SK-N-SH (cell line): ENCODE data around the gene PBRM1. TPM values are rescaled to one million over a fixed set of nuclear protein-coding genes. Genes with fewer than 3 reads are reported as not detected.
A peak's percentile ranks its signal among the peaks of the same experiment; 100 is the strongest.

Experiments used
- CTCF ChIA-PET: fragments of 300-600, 350-600 bp; formaldehyde crosslinking; extraction: SDS; loops from one replicate; lab custom pipeline; 2021; lab: Yijun Ruan, JAX
- POLR2A ChIA-PET: fragments of 350-600 bp; sonication (Branson Sonifier 250); formaldehyde crosslinking; extraction: SDS; loops from one replicate; lab custom pipeline; 2020; ENCODE audit warnings: antibody characterized with exemption, inconsistent platforms; lab: Yijun Ruan, JAX
- DNase-seq: peaks from one replicate; pipeline ENCODE4 v3.0.0; 2012
- H2AFZ ChIP-seq: fragments of 200-600 bp; sonication (generic); 2 replicates; pipeline ENCODE4 v1.8.1; 2016; ENCODE audit warnings: antibody characterized with exemption, mild to moderate bottlenecking, low read depth
- H3F3A ChIP-seq: fragments of 200-600 bp; sonication (generic); replicated peaks from 2 replicates; pipeline ENCODE3; 2016; ENCODE audit warnings: antibody characterized with exemption, mild to moderate bottlenecking; ENCODE audit not compliant: insufficient read depth
- H3K27ac ChIP-seq, 2 experiments: fragments of 200-500 bp in 1 of 2; fragments of 200-600 bp in 1 of 2; sonication (Bioruptor generic) in 1 of 2; sonication (generic), shearing (Covaris generic) in 1 of 2; 2 replicates each; pipeline versions ENCODE4 v1.5.1 to v1.6.1; 2014 to 2016; ENCODE audit warnings: low read depth in 2 of 2, inconsistent platforms in 1 of 2, low read length in 1 of 2, mild to moderate bottlenecking in 1 of 2, mixed read lengths in 1 of 2
- H3K27me3 ChIP-seq: fragments of 200-600 bp; sonication (generic), shearing (Covaris generic); 2 replicates; pipeline ENCODE4 v1.6.1; 2016; ENCODE audit warnings: mixed run types; ENCODE audit not compliant: insufficient read depth
- H3K36me3 ChIP-seq, 2 experiments: fragments of 200-500 bp in 1 of 2; fragments of 200-600 bp in 1 of 2; sonication (Bioruptor generic) in 1 of 2; sonication (generic) in 1 of 2; replicated peaks in 1 of 2; 2 replicates each; pipeline versions ENCODE3 to v1.5.1; 2014 to 2016; ENCODE audit warnings: low read length in 1 of 2, mild to moderate bottlenecking in 1 of 2; ENCODE audit not compliant: insufficient read depth in 2 of 2, control insufficient read depth in 1 of 2
- H3K4me1 ChIP-seq, 2 experiments: fragments of 200-500 bp in 1 of 2; fragments of 200-600 bp in 1 of 2; sonication (Bioruptor generic) in 1 of 2; sonication (generic), shearing (Covaris generic) in 1 of 2; 2 replicates each; pipeline versions ENCODE4 v1.5.1 to v1.6.1; 2014 to 2016; ENCODE audit warnings: low read depth in 1 of 2, low read length in 1 of 2, mixed run types in 1 of 2; ENCODE audit not compliant: insufficient read depth in 2 of 2, control insufficient read depth in 1 of 2
- H3K4me2 ChIP-seq: fragments of 200-600 bp; sonication (generic), shearing (Covaris generic); 2 replicates; pipeline ENCODE4 v1.6.1; 2017; ENCODE audit warnings: mixed run types
- H3K4me3 ChIP-seq, 2 experiments: fragments of 200-500 bp in 1 of 2; fragments of 200-600 bp in 1 of 2; sonication (Bioruptor generic) in 1 of 2; sonication (generic), shearing (Covaris generic) in 1 of 2; 2 replicates each; pipeline versions ENCODE4 v1.5.1 to v1.8.1; 2014 to 2016; ENCODE audit warnings: low read depth in 2 of 2, inconsistent platforms in 1 of 2, low read length in 1 of 2, mild to moderate bottlenecking in 1 of 2, mixed read lengths in 1 of 2, moderate library complexity in 1 of 2
- H3K79me2 ChIP-seq: fragments of 200-600 bp; sonication (generic); 2 replicates; pipeline ENCODE4 v1.8.1; 2017; ENCODE audit warnings: mild to moderate bottlenecking; ENCODE audit not compliant: insufficient read depth
- H3K9ac ChIP-seq: fragments of 200-600 bp; sonication (generic); 2 replicates; pipeline ENCODE4 v1.6.1; 2017; ENCODE audit warnings: mixed run types
- H3K9me2 ChIP-seq: fragments of 200-600 bp; sonication (generic); 2 replicates; pipeline ENCODE4 v1.6.1; 2017; ENCODE audit warnings: mixed run types
- H3K9me3 ChIP-seq: fragments of 200-600 bp; sonication (generic); 2 replicates; pipeline ENCODE4 v1.6.1; 2017; ENCODE audit warnings: mixed run types, mild to moderate bottlenecking, moderate library complexity
- H4K20me1 ChIP-seq: fragments of 200-600 bp; sonication (generic); 2 replicates; pipeline ENCODE4 v1.6.1; 2017; ENCODE audit warnings: mild to moderate bottlenecking, mixed run types; ENCODE audit not compliant: insufficient read depth
- CTCF ChIP-seq: fragments of 200-600 bp; sonication (generic); IDR thresholded peaks from 2 replicates; pipeline ENCODE4 v1.6.1; 2017; ENCODE audit warnings: antibody characterized with exemption, mild to moderate bottlenecking, moderate library complexity
- ELF1 ChIP-seq: IDR thresholded peaks from 2 replicates; pipeline ENCODE4 v1.4.0; 2012
- EP300 ChIP-seq, 2 experiments: IDR thresholded peaks; 2 replicates each; pipeline versions ENCODE4 v1.4.0 to v1.6.1; 2012; ENCODE audit warnings: borderline replicate concordance in 1 of 2, low read depth in 1 of 2, low read length in 1 of 2
- GABPA ChIP-seq: IDR thresholded peaks from 2 replicates; pipeline ENCODE4 v1.4.0; 2012; ENCODE audit warnings: low read depth, mild to moderate bottlenecking
- MAX ChIP-seq: IDR thresholded peaks from 2 replicates; pipeline ENCODE4 v1.4.0; 2012; ENCODE audit warnings: low read depth
- MXI1 ChIP-seq: IDR thresholded peaks from 2 replicates; pipeline ENCODE4 v1.6.1; 2012; ENCODE audit warnings: mild to moderate bottlenecking, low read depth, low read length, improper control_type of control experiment
- NFIC ChIP-seq: IDR thresholded peaks from 2 replicates; pipeline ENCODE4 v1.4.0; 2012; ENCODE audit warnings: borderline replicate concordance
- NRF1 ChIP-seq: IDR thresholded peaks from 2 replicates; pipeline ENCODE4 v1.6.1; 2012; ENCODE audit warnings: low read depth, mild to moderate bottlenecking, low read length
- POLR2AphosphoS5 ChIP-seq: IDR thresholded peaks from 2 replicates; pipeline ENCODE4 v1.6.1; 2012; ENCODE audit warnings: low read depth, low read length
- RAD21 ChIP-seq: IDR thresholded peaks from 2 replicates; pipeline ENCODE4 v1.6.1; 2012; ENCODE audit warnings: mild to moderate bottlenecking, low read length
- SIN3A ChIP-seq: IDR thresholded peaks from 2 replicates; pipeline ENCODE4 v1.6.1; 2012; ENCODE audit warnings: low read depth, mild to moderate bottlenecking, low read length, moderate library complexity, borderline replicate concordance
- SMC3 ChIP-seq: IDR thresholded peaks from 2 replicates; pipeline ENCODE4 v1.6.1; 2012; ENCODE audit warnings: low read depth, low read length, improper control_type of control experiment
- YY1 ChIP-seq: IDR thresholded peaks from 2 replicates; pipeline ENCODE4 v1.4.0; 2012; ENCODE audit warnings: low read depth, mild to moderate bottlenecking
- ZBTB33 ChIP-seq: IDR thresholded peaks from 2 replicates; pipeline ENCODE4 v1.4.0; 2012; ENCODE audit warnings: low read depth, borderline replicate concordance
- WGBS: methylation state at CpG from one replicate; pipeline ENCODE4 v1.1.6; 2017; ENCODE audit warnings: low lambda C conversion rate; 5-methylcytosine and 5-hydroxymethylcytosine counted together
- polyA plus RNA-seq, 3 experiments: library from polyadenylated mRNA; depleted of rRNA; stranded (reverse); fragments of >200 nt; gene quantifications; 2 replicates each; pipeline ENCODE4 v1.2.3, GENCODE V29; 2012

PBRM1 gene
- polyA plus RNA-seq, 1 of the 3 experiments (the other 2 are of a cell fraction): 14.3 TPM

- Histone ChIP-seq H3K4me2 (peak overlapping the region; percentile 91), H3K27me3 (no peaks in the 10 kb centered on the region), H2AFZ (peak overlapping the region; percentile 95), H3K27ac (peak overlapping the region; percentile 80 to 90), H3K79me2 (peaks cover 79% of the 10 kb centered on the region), H3K4me1 (peaks cover 9 to 18% of the 10 kb centered on the region in 2 experiments), H3K9ac (peak overlapping the region; percentile 85), H3K36me3 (peaks cover 10 to 25% of the 10 kb centered on the region in 2 experiments), H3K4me3 (peak overlapping the region; percentile 79 to 84), H3K9me2 (no peaks in the 10 kb centered on the region), H4K20me1 (no peaks in the 10 kb centered on the region), H3K9me3 (no peaks in the 10 kb centered on the region), H3F3A (peaks cover under 1% of the 10 kb centered on the region)
- WGBS: 0% methylated on average over 3 of the region's 25 CpGs
- CTCF ChIA-PET: interaction anchor here (1.0 to 2.1 kb wide), 4 partner anchors 13 to 277 kb away, joined by 3 to 6 read pairs (median 3); no protein-coding TSS in a partner anchor
- TF ChIP-seq RAD21 (no peak), NFIC (no peak), ZBTB33 (no peak), MAX (no peak), SMC3 (no peak), SIN3A (no peak), CTCF (no peak), YY1 (no peak), ELF1 (no peak), GABPA (no peak), POLR2AphosphoS5 (no peak), EP300 (IDR thresholded peaks at IDR 0.05; ENCODE audit: borderline replicate concordance in 1 of 2, low read depth in 1 of 2, low read length in 1 of 2) (no peak)
- no peak for DNase-seq
- POLR2A ChIA-PET: interaction anchor here (0.6 kb wide), 1 partner anchor 179 kb away, joined by 3 read pairs; no protein-coding TSS in a partner anchor
Observed at GRCh38 chr3:52705438-52705687, 19.6 kb upstream of the PBRM1 start.

GRCh38 chr3:52704611-52705437 is 19.1 kb upstream of the PBRM1 start:
- POLR2A ChIA-PET: no interaction called here
- Histone ChIP-seq H3K4me3 (peak overlapping the region; percentile 79 to 84), H3K4me1 (peaks cover 9 to 18% of the 10 kb centered on the region in 2 experiments), H3K9ac (peak overlapping the region; percentile 85), H2AFZ (peak overlapping the region; percentile 95), H3K27ac (peak overlapping the region; percentile 80 to 90), H3K4me2 (peak overlapping the region; percentile 91), H4K20me1 (no peaks in the 10 kb centered on the region), H3K36me3 (peaks cover 14 to 25% of the 10 kb centered on the region in 2 experiments), H3K27me3 (no peaks in the 10 kb centered on the region), H3K9me2 (no peaks in the 10 kb centered on the region), H3F3A (no peaks in the 10 kb centered on the region), H3K9me3 (no peaks in the 10 kb centered on the region), H3K79me2 (peaks cover 85% of the 10 kb centered on the region)
- TF ChIP-seq MXI1: peak; percentile 86
- TF ChIP-seq NRF1: no peak
- WGBS: 1% methylated on average over 19 of the region's 22 CpGs
- peak; percentile 52 for DNase-seq
- CTCF ChIA-PET: interaction anchor here (1.0 to 2.1 kb wide), 4 partner anchors 12 to 277 kb away, joined by 3 to 6 read pairs (median 3); no protein-coding TSS in a partner anchor
